ENCODE results near the gene CLOCK.
"Not testable (repeated sequence)": the region's sequence is repeated elsewhere in the genome, so short reads cannot be mapped to it uniquely, and the experiment has no call there.

Gene CLOCK

GRCh38 chr4:55546756-55547465 is at the start of gene CLOCK:
Gene CLOCK, minus strand, starts transcription at chr4:55546909. Its CDS starts 64,124 bp downstream, at chr4:55482785.
- H3K9ac ChIP-seq (ENCODE audit: low read depth, low read length): peak within 1 kb of the TSS; percentile 93
- peak within 1 kb of the TSS; percentile 97 for H3K4me3 ChIP-seq (ENCODE audit: low read length)
- peak within 1 kb of the TSS; percentile 89 for H3K27ac ChIP-seq (ENCODE audit: low read length)
- peaks cover 20% of the 10 kb centered on the region; the same call in 1 of the 2 replicates for H3K4me1 ChIP-seq (ENCODE audit: insufficient read depth, low read length)
- no peaks in the 10 kb centered on the region for H3K36me3 ChIP-seq (ENCODE audit: insufficient read depth, low read depth, low read length)
- H3K9me3 ChIP-seq (ENCODE audit: insufficient read depth, low read depth, low read length): no peaks in the 10 kb centered on the region
- no peaks in the 10 kb centered on the region for H3K27me3 ChIP-seq (ENCODE audit: insufficient read depth, low read length)

GRCh38 chr4:55592014-55592413 is 45.3 kb upstream of the CLOCK start, which contains the start of gene PDCL2:
Gene PDCL2, minus strand, starts transcription at chr4:55592245. Its CDS starts 136 bp downstream, at chr4:55592109.
- Histone ChIP-seq H3K27me3 (ENCODE audit: insufficient read depth, low read length) (no peaks in the 10 kb centered on the region), H3K27ac (ENCODE audit: low read length) (no peak within 1 kb of the TSS), H3K9ac (ENCODE audit: low read depth, low read length) (no peak within 1 kb of the TSS), H3K4me1 (ENCODE audit: insufficient read depth, low read length) (peaks cover 4% of the 10 kb centered on the region; the same call in 1 of the 2 replicates), H3K36me3 (ENCODE audit: insufficient read depth, low read depth, low read length) (no peaks in the 10 kb centered on the region), H3K9me3 (ENCODE audit: insufficient read depth, low read depth, low read length) (no peaks in the 10 kb centered on the region), H3K4me3 (ENCODE audit: low read length) (no peak within 1 kb of the TSS)

GRCh38 chr4:55588160-55588559 is 41.5 kb upstream of the CLOCK start:
- Histone ChIP-seq H3K9ac (ENCODE audit: low read depth, low read length) (no peak overlapping the region), H3K4me1 (ENCODE audit: insufficient read depth, low read length) (peaks cover 4% of the 10 kb centered on the region; the same call in 1 of the 2 replicates), H3K36me3 (ENCODE audit: insufficient read depth, low read depth, low read length) (no peaks in the 10 kb centered on the region), H3K27me3 (ENCODE audit: insufficient read depth, low read length) (no peaks in the 10 kb centered on the region), H3K4me3 (ENCODE audit: low read length) (no peak overlapping the region), H3K27ac (ENCODE audit: low read length) (no peak overlapping the region), H3K9me3 (ENCODE audit: insufficient read depth, low read depth, low read length) (peaks cover 6% of the 10 kb centered on the region; the same call in 1 of the 2 replicates)

- peaks cover 15% of the 10 kb centered on the region; the same call in 1 of the 2 replicates for H3K9me3 ChIP-seq (ENCODE audit: insufficient read depth, low read depth, low read length)
- not testable (repeated sequence) for H3K27me3 ChIP-seq (ENCODE audit: insufficient read depth, low read length); H3K9ac ChIP-seq (ENCODE audit: low read depth, low read length); H3K36me3 ChIP-seq (ENCODE audit: insufficient read depth, low read depth, low read length); H3K27ac ChIP-seq (ENCODE audit: low read length); H3K4me3 ChIP-seq (ENCODE audit: low read length); H3K4me1 ChIP-seq (ENCODE audit: insufficient read depth, low read length)
Observed at GRCh38 chr4:55582773-55583172, 36.1 kb upstream of the CLOCK start.

- Histone ChIP-seq H3K9ac (ENCODE audit: low read depth, low read length) (no peak overlapping the region), H3K27ac (ENCODE audit: low read length) (no peak overlapping the region), H3K4me1 (ENCODE audit: insufficient read depth, low read length) (no peaks in the 10 kb centered on the region), H3K36me3 (ENCODE audit: insufficient read depth, low read depth, low read length) (peaks cover 4% of the 10 kb centered on the region; the same call in 1 of the 2 replicates), H3K27me3 (ENCODE audit: insufficient read depth, low read length) (no peaks in the 10 kb centered on the region), H3K4me3 (ENCODE audit: low read length) (no peak overlapping the region), H3K9me3 (ENCODE audit: insufficient read depth, low read depth, low read length) (peaks cover 46% of the 10 kb centered on the region)
Observed at GRCh38 chr4:55578341-55579010, 31.8 kb upstream of the CLOCK start.

- no peaks in the 10 kb centered on the region for H3K4me1 ChIP-seq (ENCODE audit: insufficient read depth, low read length)
- H3K9me3 ChIP-seq (ENCODE audit: insufficient read depth, low read depth, low read length): peaks cover 42% of the 10 kb centered on the region
- H3K27ac ChIP-seq (ENCODE audit: low read length): no peak overlapping the region
- H3K4me3 ChIP-seq (ENCODE audit: low read length): no peak overlapping the region
- no peaks in the 10 kb centered on the region for H3K27me3 ChIP-seq (ENCODE audit: insufficient read depth, low read length)
- no peak overlapping the region for H3K9ac ChIP-seq (ENCODE audit: low read depth, low read length)
- peaks cover 4% of the 10 kb centered on the region; the same call in 1 of the 2 replicates for H3K36me3 ChIP-seq (ENCODE audit: insufficient read depth, low read depth, low read length)
Observed at GRCh38 chr4:55575513-55575912, 28.8 kb upstream of the CLOCK start.

GRCh38 chr4:55574252-55574651 is 27.5 kb upstream of the CLOCK start:
- Histone ChIP-seq H3K36me3 (ENCODE audit: insufficient read depth, low read depth, low read length) (peaks cover 4% of the 10 kb centered on the region; the same call in 1 of the 2 replicates), H3K4me3 (ENCODE audit: low read length) (no peak overlapping the region), H3K27me3 (ENCODE audit: insufficient read depth, low read length) (no peaks in the 10 kb centered on the region), H3K9ac (ENCODE audit: low read depth, low read length) (no peak overlapping the region), H3K9me3 (ENCODE audit: insufficient read depth, low read depth, low read length) (peaks cover 42% of the 10 kb centered on the region), H3K4me1 (ENCODE audit: insufficient read depth, low read length) (no peaks in the 10 kb centered on the region), H3K27ac (ENCODE audit: low read length) (no peak overlapping the region)

- no peak overlapping the region for H3K4me3 ChIP-seq (ENCODE audit: low read length)
- H3K27me3 ChIP-seq (ENCODE audit: insufficient read depth, low read length): no peaks in the 10 kb centered on the region
- H3K9me3 ChIP-seq (ENCODE audit: insufficient read depth, low read depth, low read length): peaks cover 28% of the 10 kb centered on the region
- H3K27ac ChIP-seq (ENCODE audit: low read length): no peak overlapping the region
- no peak overlapping the region for H3K9ac ChIP-seq (ENCODE audit: low read depth, low read length)
- H3K36me3 ChIP-seq (ENCODE audit: insufficient read depth, low read depth, low read length): peaks cover 4% of the 10 kb centered on the region; the same call in 1 of the 2 replicates
- no peaks in the 10 kb centered on the region for H3K4me1 ChIP-seq (ENCODE audit: insufficient read depth, low read length)
Observed at GRCh38 chr4:55571806-55572205, 25.1 kb upstream of the CLOCK start.

GRCh38 chr4:55568905-55569504 is 22.3 kb upstream of the CLOCK start:
- Histone ChIP-seq H3K4me1 (ENCODE audit: insufficient read depth, low read length) (no peaks in the 10 kb centered on the region; the same call in 1 of the 2 replicates), H3K9me3 (ENCODE audit: insufficient read depth, low read depth, low read length) (peaks cover 9% of the 10 kb centered on the region; the same call in 1 of the 2 replicates), H3K9ac (ENCODE audit: low read depth, low read length) (no peak overlapping the region)

GRCh38 chr4:55561889-55562288 is 15.2 kb upstream of the CLOCK start:
- Histone ChIP-seq H3K9me3 (ENCODE audit: insufficient read depth, low read depth, low read length) (peaks cover 5% of the 10 kb centered on the region; the same call in 1 of the 2 replicates), H3K36me3 (ENCODE audit: insufficient read depth, low read depth, low read length) (no peaks in the 10 kb centered on the region), H3K4me3 (ENCODE audit: low read length) (no peak overlapping the region), H3K27me3 (ENCODE audit: insufficient read depth, low read length) (no peaks in the 10 kb centered on the region), H3K9ac (ENCODE audit: low read depth, low read length) (no peak overlapping the region), H3K4me1 (ENCODE audit: insufficient read depth, low read length) (peaks cover 6% of the 10 kb centered on the region; the same call in 1 of the 2 replicates), H3K27ac (ENCODE audit: low read length) (no peak overlapping the region)

More at GRCh38 chr4:55568905-55569504, 22.3 kb upstream of the CLOCK start:
- Histone ChIP-seq H3K36me3 (ENCODE audit: insufficient read depth, low read depth, low read length) (no peaks in the 10 kb centered on the region), H3K27ac (ENCODE audit: low read length) (no peak overlapping the region), H3K27me3 (ENCODE audit: insufficient read depth, low read length) (no peaks in the 10 kb centered on the region), H3K4me3 (ENCODE audit: low read length) (no peak overlapping the region)

GRCh38 chr4:55560096-55560495 is 13.4 kb upstream of the CLOCK start:
- no peak overlapping the region for H3K4me3 ChIP-seq (ENCODE audit: low read length)
- peaks cover 6% of the 10 kb centered on the region; the same call in 1 of the 2 replicates for H3K4me1 ChIP-seq (ENCODE audit: insufficient read depth, low read length)
- no peak overlapping the region for H3K27ac ChIP-seq (ENCODE audit: low read length)
- H3K36me3 ChIP-seq (ENCODE audit: insufficient read depth, low read depth, low read length): no peaks in the 10 kb centered on the region
- no peak overlapping the region for H3K9ac ChIP-seq (ENCODE audit: low read depth, low read length)
- no peaks in the 10 kb centered on the region for H3K27me3 ChIP-seq (ENCODE audit: insufficient read depth, low read length)
- no peaks in the 10 kb centered on the region for H3K9me3 ChIP-seq (ENCODE audit: insufficient read depth, low read depth, low read length)
